Measurements from ENCODE around the gene SHROOM3.

The SHROOM3 gene

DNA sequence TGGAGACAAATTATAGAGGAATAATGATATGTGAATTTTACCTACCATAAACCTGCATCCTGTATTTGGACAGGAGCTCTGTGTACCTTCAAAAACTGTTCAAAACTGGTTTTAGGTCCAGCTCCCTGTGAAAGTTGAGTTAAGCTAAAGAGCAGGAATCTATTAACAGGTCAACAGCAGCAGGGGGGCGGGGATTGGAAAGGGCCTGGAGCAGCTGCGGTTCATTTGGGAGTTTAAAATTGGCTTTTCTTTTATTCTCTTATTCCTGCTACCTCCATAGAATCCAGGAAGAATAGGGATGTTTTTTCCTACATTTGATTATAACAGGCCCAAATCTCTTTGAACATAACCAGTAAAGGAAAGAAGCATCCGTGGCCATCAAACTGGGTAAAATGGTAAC, 23.8 kb downstream of the SHROOM3 start:
- H3K9me3 ChIP-seq (ENCODE audit: control insufficient read depth, insufficient read depth, low read length): peaks cover 19% of the 10 kb centered on the region
- H3K36me3 ChIP-seq (ENCODE audit: insufficient read depth, low read length): no peaks in the 10 kb centered on the region
- peak overlapping the region; percentile 30 for H3K9ac ChIP-seq (ENCODE audit: low read depth, low read length)
- peaks cover 32% of the 10 kb centered on the region for H3K4me1 ChIP-seq (ENCODE audit: insufficient read depth, low read length)

DNA sequence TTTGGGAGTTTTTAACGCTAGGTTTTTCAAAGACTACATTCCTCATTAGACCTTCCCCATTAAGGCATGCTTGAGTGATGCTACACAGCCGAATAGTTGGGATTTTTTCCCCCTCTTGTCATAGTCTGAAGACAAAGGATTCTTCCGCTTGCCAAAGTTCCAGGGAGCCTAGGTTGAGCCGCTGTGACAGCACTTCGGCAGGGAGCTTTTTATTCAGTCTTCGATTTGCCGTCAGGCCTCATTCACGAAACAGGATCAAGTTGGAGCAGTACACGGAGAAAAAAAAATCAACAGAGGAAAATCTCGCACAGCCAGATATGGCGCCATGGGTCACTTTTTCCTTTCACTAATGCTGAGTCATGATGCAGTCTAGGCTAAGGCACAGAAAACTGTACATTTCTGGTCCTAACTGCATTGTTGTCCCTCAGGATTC, 24.3 kb downstream of the SHROOM3 start:
- peak overlapping the region; percentile 30 for H3K9ac ChIP-seq (ENCODE audit: low read depth, low read length)
- peaks cover 24% of the 10 kb centered on the region for H3K9me3 ChIP-seq (ENCODE audit: control insufficient read depth, insufficient read depth, low read length)

DNA sequence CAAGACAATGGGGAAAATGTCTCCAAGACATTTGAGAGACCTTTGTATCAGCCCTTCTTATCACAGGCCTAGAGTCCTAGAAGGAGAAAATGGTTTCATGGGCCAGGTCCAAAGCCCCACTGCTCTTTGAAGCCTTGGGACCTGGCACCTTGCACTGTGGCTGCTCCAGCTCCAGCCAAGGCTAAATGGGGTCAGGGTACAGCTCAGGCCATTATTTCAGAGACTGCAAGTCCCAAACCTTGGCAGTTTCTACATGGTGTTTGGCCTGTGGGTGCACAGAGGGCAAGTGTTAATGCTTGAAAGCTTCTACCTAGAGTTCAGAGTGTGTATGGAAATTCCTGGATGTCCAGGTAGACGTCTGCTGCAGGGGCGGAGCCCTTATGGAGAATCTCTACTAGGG, 28.5 kb downstream of the SHROOM3 start:
- Histone ChIP-seq H3K9me3 (ENCODE audit: control insufficient read depth, insufficient read depth, low read length) (peaks cover 35% of the 10 kb centered on the region), H3K9ac (ENCODE audit: low read depth, low read length) (no peak overlapping the region), H3K4me1 (ENCODE audit: insufficient read depth, low read length) (peaks cover 21% of the 10 kb centered on the region), H3K36me3 (ENCODE audit: insufficient read depth, low read length) (no peaks in the 10 kb centered on the region)

More for the DNA sequence above, 24.3 kb downstream of the SHROOM3 start:
- peaks cover 32% of the 10 kb centered on the region for H3K4me1 ChIP-seq (ENCODE audit: insufficient read depth, low read length)
- H3K36me3 ChIP-seq (ENCODE audit: insufficient read depth, low read length): no peaks in the 10 kb centered on the region

GRCh38 chr4:76470064-76470463, 35.0 kb downstream of the SHROOM3 start:
- H3K9ac ChIP-seq (ENCODE audit: low read depth, low read length): no peak overlapping the region
- peaks cover 7% of the 10 kb centered on the region; the same call in 1 of the 2 replicates for H3K9me3 ChIP-seq (ENCODE audit: control insufficient read depth, insufficient read depth, low read length)
- H3K36me3 ChIP-seq (ENCODE audit: insufficient read depth, low read length): no peaks in the 10 kb centered on the region
- H3K4me1 ChIP-seq (ENCODE audit: insufficient read depth, low read length): no peaks in the 10 kb centered on the region

GRCh38 chr4:76470532-76470931, 35.5 kb downstream of the SHROOM3 start:
- H3K4me1 ChIP-seq (ENCODE audit: insufficient read depth, low read length): no peaks in the 10 kb centered on the region
- no peak overlapping the region for H3K9ac ChIP-seq (ENCODE audit: low read depth, low read length)
- H3K36me3 ChIP-seq (ENCODE audit: insufficient read depth, low read length): no peaks in the 10 kb centered on the region

GRCh38 chr4:76476571-76476970, 41.5 kb downstream of the SHROOM3 start:
- Histone ChIP-seq H3K36me3 (ENCODE audit: insufficient read depth, low read length) (no peaks in the 10 kb centered on the region), H3K4me1 (ENCODE audit: insufficient read depth, low read length) (no peaks in the 10 kb centered on the region), H3K9me3 (ENCODE audit: control insufficient read depth, insufficient read depth, low read length) (peaks cover 9% of the 10 kb centered on the region; the same call in 1 of the 2 replicates), H3K9ac (ENCODE audit: low read depth, low read length) (no peak overlapping the region)

More at GRCh38 chr4:76470532-76470931, 35.5 kb downstream of the SHROOM3 start:
- H3K9me3 ChIP-seq (ENCODE audit: control insufficient read depth, insufficient read depth, low read length): 0 out of 2 replicates have a peak, but pooled peaks cover 2% of the 10 kb centered on the region

- Histone ChIP-seq H3K36me3 (ENCODE audit: insufficient read depth, low read length) (no peaks in the 10 kb centered on the region), H3K9me3 (ENCODE audit: control insufficient read depth, insufficient read depth, low read length) (no peaks in the 10 kb centered on the region), H3K4me1 (ENCODE audit: insufficient read depth, low read length) (peaks cover 23% of the 10 kb centered on the region), H3K9ac (ENCODE audit: low read depth, low read length) (no peak overlapping the region)
These were observed 49.6 kb downstream of the SHROOM3 start for GRCh38 chr4:76484654-76485053.

GRCh38 chr4:76485450-76485849, 50.4 kb downstream of the SHROOM3 start:
- Histone ChIP-seq H3K36me3 (ENCODE audit: insufficient read depth, low read length) (no peaks in the 10 kb centered on the region), H3K4me1 (ENCODE audit: insufficient read depth, low read length) (peaks cover 23% of the 10 kb centered on the region), H3K9ac (ENCODE audit: low read depth, low read length) (no peak overlapping the region), H3K9me3 (ENCODE audit: control insufficient read depth, insufficient read depth, low read length) (no peaks in the 10 kb centered on the region)

DNA sequence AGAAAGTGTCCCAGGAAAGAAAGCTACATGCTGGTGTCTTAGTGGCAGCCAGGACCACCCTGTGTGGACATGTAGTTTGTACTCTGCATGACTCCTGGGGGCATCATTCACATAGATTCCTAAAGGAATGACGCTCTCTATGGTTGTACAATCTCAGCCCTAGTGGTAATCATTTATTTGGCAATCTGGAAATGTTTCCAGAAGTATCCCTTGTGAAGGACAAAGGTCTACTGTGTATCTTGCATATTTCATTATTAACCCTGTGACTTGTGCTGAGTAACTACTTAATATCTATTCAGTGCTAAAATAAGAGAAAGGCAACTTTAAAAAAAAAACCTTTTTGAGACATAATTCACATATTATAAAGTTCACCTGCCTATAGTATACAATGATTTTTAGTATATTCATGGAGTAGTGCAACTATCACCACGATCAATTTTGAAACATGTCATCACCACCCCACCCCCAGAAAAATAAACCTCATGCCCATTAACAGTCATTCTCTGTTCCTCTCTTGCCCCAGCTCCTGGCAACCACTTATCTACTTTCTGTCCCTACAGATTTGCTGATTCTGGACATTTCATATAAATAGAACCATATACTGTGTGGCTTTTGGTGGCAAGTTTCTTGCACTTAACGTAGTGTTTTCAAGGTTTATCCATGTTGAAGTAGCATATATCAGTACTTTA, 51.7 kb downstream of the SHROOM3 start:
- H3K9ac ChIP-seq (ENCODE audit: low read depth, low read length): no peak overlapping the region
- H3K4me1 ChIP-seq (ENCODE audit: insufficient read depth, low read length): peaks cover 23% of the 10 kb centered on the region
- H3K36me3 ChIP-seq (ENCODE audit: insufficient read depth, low read length): no peaks in the 10 kb centered on the region
- no peaks in the 10 kb centered on the region for H3K9me3 ChIP-seq (ENCODE audit: control insufficient read depth, insufficient read depth, low read length)

GRCh38 chr4:76487621-76488020, 52.6 kb downstream of the SHROOM3 start:
- H3K9ac ChIP-seq (ENCODE audit: low read depth, low read length): no peak overlapping the region
- H3K9me3 ChIP-seq (ENCODE audit: control insufficient read depth, insufficient read depth, low read length): no peaks in the 10 kb centered on the region
- no peaks in the 10 kb centered on the region for H3K36me3 ChIP-seq (ENCODE audit: insufficient read depth, low read length)
- H3K4me1 ChIP-seq (ENCODE audit: insufficient read depth, low read length): peaks cover 23% of the 10 kb centered on the region

DNA sequence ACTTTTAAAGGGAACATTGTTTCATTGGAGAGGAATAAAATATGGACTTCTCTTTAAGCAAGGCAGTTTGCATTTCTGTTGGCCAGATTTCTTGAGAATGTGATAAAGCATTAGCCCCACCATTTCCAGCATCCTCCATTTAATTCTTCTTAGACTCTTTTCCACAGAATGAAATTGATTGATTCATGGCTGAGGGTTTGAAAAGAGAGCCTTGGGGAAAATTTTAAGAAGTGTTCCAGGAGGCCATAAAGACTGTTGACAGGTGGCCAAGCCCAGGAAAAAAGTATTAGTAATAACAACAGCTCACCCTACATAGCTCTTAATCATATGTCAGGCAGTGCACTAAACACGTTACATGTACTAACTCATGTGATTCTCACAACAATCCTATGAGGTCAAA, 53.4 kb downstream of the SHROOM3 start:
- Histone ChIP-seq H3K36me3 (ENCODE audit: insufficient read depth, low read length) (no peaks in the 10 kb centered on the region), H3K9me3 (ENCODE audit: control insufficient read depth, insufficient read depth, low read length) (no peaks in the 10 kb centered on the region), H3K9ac (ENCODE audit: low read depth, low read length) (no peak overlapping the region), H3K4me1 (ENCODE audit: insufficient read depth, low read length) (peaks cover 23% of the 10 kb centered on the region)

DNA sequence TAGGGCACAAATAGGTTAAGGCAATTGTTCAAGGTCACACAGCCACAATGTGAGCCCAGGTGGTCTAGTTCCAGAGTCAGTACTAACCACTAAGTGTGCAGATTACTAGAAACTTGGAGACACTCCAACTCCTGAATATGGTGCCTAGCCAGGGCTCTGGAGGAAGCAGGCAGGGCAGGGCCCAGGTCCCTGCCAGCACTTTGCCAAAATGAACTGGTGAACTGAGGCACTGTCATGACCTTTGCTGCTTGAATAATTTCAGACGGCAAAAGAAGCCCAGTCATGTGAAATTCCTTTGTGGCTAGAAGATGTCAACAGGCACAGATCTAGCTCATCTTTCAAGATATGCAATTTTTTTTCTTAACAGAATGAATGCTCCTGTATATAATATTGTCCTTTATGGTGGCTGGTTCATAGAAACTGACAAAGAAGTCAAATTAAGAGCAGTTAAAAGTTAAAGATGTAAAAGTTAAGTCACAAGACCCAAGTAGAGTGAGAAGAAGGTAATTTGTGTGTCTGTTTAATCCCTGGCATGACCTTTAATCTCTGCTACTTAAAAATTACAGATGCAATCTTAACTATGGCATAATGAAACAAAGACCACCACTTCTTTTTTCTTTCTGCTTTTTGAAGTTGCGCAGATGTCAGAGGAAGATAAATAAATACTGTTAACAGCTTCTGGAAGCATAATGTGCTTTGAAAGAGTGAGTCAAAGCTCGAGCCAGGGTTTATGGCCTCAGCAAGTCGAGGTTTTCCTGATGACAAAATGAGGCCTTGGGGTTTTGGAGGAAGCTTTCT, 54.1 kb downstream of the SHROOM3 start:
- Histone ChIP-seq H3K9ac (ENCODE audit: low read depth, low read length) (no peak overlapping the region), H3K9me3 (ENCODE audit: control insufficient read depth, insufficient read depth, low read length) (no peaks in the 10 kb centered on the region), H3K4me1 (ENCODE audit: insufficient read depth, low read length) (peaks cover 23% of the 10 kb centered on the region), H3K36me3 (ENCODE audit: insufficient read depth, low read length) (no peaks in the 10 kb centered on the region)

- H3K36me3 ChIP-seq (ENCODE audit: insufficient read depth, low read length): no peaks in the 10 kb centered on the region
- no peaks in the 10 kb centered on the region for H3K9me3 ChIP-seq (ENCODE audit: control insufficient read depth, insufficient read depth, low read length)
- no peak overlapping the region for H3K9ac ChIP-seq (ENCODE audit: low read depth, low read length)
- H3K4me1 ChIP-seq (ENCODE audit: insufficient read depth, low read length): peaks cover 22% of the 10 kb centered on the region
These were observed 54.7 kb downstream of the SHROOM3 start for GRCh38 chr4:76489686-76490161.

GRCh38 chr4:76492055-76492454, 57.0 kb downstream of the SHROOM3 start:
- H3K4me1 ChIP-seq (ENCODE audit: insufficient read depth, low read length): peaks cover 11% of the 10 kb centered on the region
- H3K9ac ChIP-seq (ENCODE audit: low read depth, low read length): no peak overlapping the region
- H3K9me3 ChIP-seq (ENCODE audit: control insufficient read depth, insufficient read depth, low read length): no peaks in the 10 kb centered on the region
- no peaks in the 10 kb centered on the region for H3K36me3 ChIP-seq (ENCODE audit: insufficient read depth, low read length)

DNA sequence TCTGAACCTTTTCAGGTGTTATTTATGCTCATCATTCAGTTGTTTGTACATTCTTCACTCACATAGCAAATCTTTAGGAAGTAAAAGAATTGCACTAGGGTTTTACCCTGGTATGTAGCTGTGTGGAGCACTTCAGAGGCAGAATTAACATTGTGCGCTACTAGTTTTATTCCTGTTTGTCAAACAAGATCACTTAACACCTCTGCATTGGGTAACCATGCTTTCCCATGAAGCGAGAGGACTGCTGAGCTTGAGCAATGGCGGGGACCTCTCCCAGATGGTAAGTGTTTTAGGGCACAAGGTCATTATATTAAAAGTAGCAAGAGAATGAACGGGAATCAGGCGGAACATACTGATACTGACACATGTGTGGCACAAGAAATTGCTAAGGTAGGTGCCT, 59.2 kb downstream of the SHROOM3 start:
- Histone ChIP-seq H3K36me3 (ENCODE audit: insufficient read depth, low read length) (no peaks in the 10 kb centered on the region), H3K9ac (ENCODE audit: low read depth, low read length) (no peak overlapping the region), H3K9me3 (ENCODE audit: control insufficient read depth, insufficient read depth, low read length) (no peaks in the 10 kb centered on the region), H3K4me1 (ENCODE audit: insufficient read depth, low read length) (peaks cover 6% of the 10 kb centered on the region; the same call in 1 of the 2 replicates)

Data from ES-I3 (cell line).